DND-41 (cell line): ENCODE data around the gene WFIKKN2.
A peak's percentile ranks its signal among the peaks of the same experiment; 100 is the strongest.

Source experiments
- EZH2 ChIP-seq: IDR thresholded peaks from 3 replicates; pipeline ENCODE4 v1.6.1; 2012; ENCODE audit warnings: borderline replicate concordance, low read depth, mild to moderate bottlenecking, moderate library complexity, low read length, inconsistent platforms; ENCODE audit not compliant: severe bottlenecking
- TF ChIP-seq, protein P1 (sequence below): IDR thresholded peaks from 2 replicates; pipeline ENCODE4 v1.5.1; 2012; ENCODE audit warnings: borderline replicate concordance, low read length, moderate library complexity, mild to moderate bottlenecking; ENCODE audit not compliant: poor library complexity, severe bottlenecking; ENCODE audit errors: extremely low read depth

DNA sequence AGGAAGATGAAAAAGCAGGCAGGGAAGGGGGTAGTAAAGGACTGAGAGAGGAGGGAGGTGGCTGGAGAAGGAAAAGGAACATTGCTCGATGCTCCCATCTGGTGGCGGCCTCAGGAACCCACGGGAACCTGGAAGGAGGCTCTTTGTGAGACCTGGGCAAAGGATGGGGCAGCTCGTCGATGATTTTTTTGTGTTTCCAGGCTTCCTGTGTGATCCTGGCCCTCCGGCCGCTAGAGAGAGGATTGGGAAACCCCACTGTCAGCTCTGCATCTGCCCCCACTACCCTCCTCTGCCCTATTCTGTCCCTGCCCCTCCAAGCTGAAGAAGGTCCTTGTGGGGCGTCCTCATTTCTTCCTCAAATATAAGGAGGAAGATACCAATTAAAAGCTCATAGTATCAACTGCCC lies 6.6 kb downstream of the WFIKKN2 start:
- TF ChIP-seq, protein P1, sequence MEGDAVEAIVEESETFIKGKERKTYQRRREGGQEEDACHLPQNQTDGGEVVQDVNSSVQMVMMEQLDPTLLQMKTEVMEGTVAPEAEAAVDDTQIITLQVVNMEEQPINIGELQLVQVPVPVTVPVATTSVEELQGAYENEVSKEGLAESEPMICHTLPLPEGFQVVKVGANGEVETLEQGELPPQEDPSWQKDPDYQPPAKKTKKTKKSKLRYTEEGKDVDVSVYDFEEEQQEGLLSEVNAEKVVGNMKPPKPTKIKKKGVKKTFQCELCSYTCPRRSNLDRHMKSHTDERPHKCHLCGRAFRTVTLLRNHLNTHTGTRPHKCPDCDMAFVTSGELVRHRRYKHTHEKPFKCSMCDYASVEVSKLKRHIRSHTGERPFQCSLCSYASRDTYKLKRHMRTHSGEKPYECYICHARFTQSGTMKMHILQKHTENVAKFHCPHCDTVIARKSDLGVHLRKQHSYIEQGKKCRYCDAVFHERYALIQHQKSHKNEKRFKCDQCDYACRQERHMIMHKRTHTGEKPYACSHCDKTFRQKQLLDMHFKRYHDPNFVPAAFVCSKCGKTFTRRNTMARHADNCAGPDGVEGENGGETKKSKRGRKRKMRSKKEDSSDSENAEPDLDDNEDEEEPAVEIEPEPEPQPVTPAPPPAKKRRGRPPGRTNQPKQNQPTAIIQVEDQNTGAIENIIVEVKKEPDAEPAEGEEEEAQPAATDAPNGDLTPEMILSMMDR = peak; percentile 88
- TF ChIP-seq EZH2 = no peak
